Ovary (tissue), 9 donors: ENCODE data around the gene CNPY3. TPM values are rescaled to one million over a fixed set of nuclear protein-coding genes. Genes with fewer than 3 reads are reported as not detected.

ENCODE experiments used
- DNase-seq, 5 donors: peaks; one replicate each; pipeline ENCODE4 v3.0.0-alpha.2; 2019 to 2020
- H3K27ac ChIP-seq, 2 donors: fragments of 200-600 bp; one replicate each; pipeline versions ENCODE4 v1.5.1 to v1.8.0; 2019 to 2022
- H3K27me3 ChIP-seq: fragments of 200-600 bp; one replicate; pipeline ENCODE4 v1.8.0; 2022
- H3K36me3 ChIP-seq: fragments of 200-600 bp; sonication (generic); one replicate; pipeline ENCODE4 v1.5.1; 2019
- H3K4me1 ChIP-seq: one replicate; pipeline ENCODE4 v1.8.1; 2013; ENCODE audit warnings: mild to moderate bottlenecking, moderate library complexity; ENCODE audit not compliant: insufficient read depth
- H3K4me3 ChIP-seq: fragments of 200-600 bp; sonication (generic); one replicate; pipeline ENCODE4 v1.5.1; 2017
- H3K9me3 ChIP-seq, 2 donors: fragments of 200-600 bp in 1 of 2; sonication (generic) in 1 of 2; one replicate each; pipeline versions ENCODE4 v1.5.1 to v1.8.1; 2013 to 2019; ENCODE audit warnings: mild to moderate bottlenecking in 1 of 2, moderate library complexity in 1 of 2
- EP300 ChIP-seq: sonication (generic); formaldehyde crosslinking; IDR thresholded peaks from one replicate; pipeline ENCODE4 v1.6.1; 2017; ENCODE audit warnings: antibody characterized with exemption
- POLR2A ChIP-seq: fragments of 450-650 bp; IDR thresholded peaks from one replicate; pipeline ENCODE4 v1.6.1; 2017; ENCODE audit warnings: antibody characterized with exemption, mild to moderate bottlenecking, moderate library complexity
- WGBS, 3 donors: extraction: QIAGEN DNeasy Blood & Tissue Kit in 1 of 3; methylation state at CpG; one replicate each; pipeline versions ENCODE4 v1.1.5 to v1.1.7; 2013 to 2017; 5-methylcytosine and 5-hydroxymethylcytosine counted together
- intact Hi-C, 4 donors: fragments of 100-400 bp; cut with DNase I; formaldehyde crosslinking; loops; one replicate each; pipeline versions ENCODE4 v1.11.0 to v1.15.1; 2022 to 2023
- polyA plus RNA-seq, 2 donors: library from polyadenylated mRNA; stranded (reverse); fragments of 200-250 nt in 1 of 2; fragments of 350-450 nt in 1 of 2; fragmentation: Illumina TruSeq in 1 of 2; extraction: RNeasy Lipid Tissue Mini Kit (QIAGEN cat#74804) in 1 of 2; gene quantifications; one replicate each; pipeline ENCODE4 v1.2.3, GENCODE V29; 2013 to 2014
- total RNA-seq, 7 donors: library from RNA; depleted of rRNA in 2 of 7; stranded (reverse); fragments of >200 nt in 2 of 7; fragmentation: NEBNext Ultra II Directional in 3 of 7; extraction: Animal tissue kit (Norgen Biotek cat#: 25700) in 3 of 7; gene quantifications; one replicate each; pipeline versions ENCODE4 v1.1.0 to v1.2.4, GENCODE V29; 2016 to 2023
- TF ChIP-seq, protein P1 (sequence below), 3 donors: fragments of 450-650 bp in 2 of 3; fragments of 200-600 bp in 1 of 3; IDR thresholded peaks; one replicate each; pipeline versions ENCODE4 v1.5.1 to v1.8.0; 2016 to 2022; ENCODE audit warnings: antibody characterized with exemption in 3 of 3, mild to moderate bottlenecking in 1 of 3
- donor health status: DM: no; HTN: no; CAD: no; lungs with moderate emphysema.
- donor health status: DM: no; HTN: no; CAD: no.
- donor health status: Bipolar disorder and iron deficiency.
- donor health status: DM: yes; HTN: yes; CAD: no.
- donor health status: DM: no; HTN: no; CAD: no.
- donor health status: DM: yes; HTN: yes; CAD: no.

The CNPY3 gene
- total and polyA plus RNA-seq, 9 donors = 25.3 to 61.2 (median 41.3) TPM

- H3K27me3 ChIP-seq = no peaks in the 10 kb centered on the region
- no peak for DNase-seq
- no peaks in the 10 kb centered on the region for H3K9me3 ChIP-seq
- H3K4me3 ChIP-seq = no peak overlapping the region
- peaks cover 9% of the 10 kb centered on the region for H3K4me1 ChIP-seq
- 57 to 72% (median 64%) methylated on average over 3 of the region's 3 CpGs for WGBS, 3 donors
- intact Hi-C loops = no loop called here
- TF ChIP-seq POLR2A (no peak), EP300 (no peak)
- TF ChIP-seq, protein P1, sequence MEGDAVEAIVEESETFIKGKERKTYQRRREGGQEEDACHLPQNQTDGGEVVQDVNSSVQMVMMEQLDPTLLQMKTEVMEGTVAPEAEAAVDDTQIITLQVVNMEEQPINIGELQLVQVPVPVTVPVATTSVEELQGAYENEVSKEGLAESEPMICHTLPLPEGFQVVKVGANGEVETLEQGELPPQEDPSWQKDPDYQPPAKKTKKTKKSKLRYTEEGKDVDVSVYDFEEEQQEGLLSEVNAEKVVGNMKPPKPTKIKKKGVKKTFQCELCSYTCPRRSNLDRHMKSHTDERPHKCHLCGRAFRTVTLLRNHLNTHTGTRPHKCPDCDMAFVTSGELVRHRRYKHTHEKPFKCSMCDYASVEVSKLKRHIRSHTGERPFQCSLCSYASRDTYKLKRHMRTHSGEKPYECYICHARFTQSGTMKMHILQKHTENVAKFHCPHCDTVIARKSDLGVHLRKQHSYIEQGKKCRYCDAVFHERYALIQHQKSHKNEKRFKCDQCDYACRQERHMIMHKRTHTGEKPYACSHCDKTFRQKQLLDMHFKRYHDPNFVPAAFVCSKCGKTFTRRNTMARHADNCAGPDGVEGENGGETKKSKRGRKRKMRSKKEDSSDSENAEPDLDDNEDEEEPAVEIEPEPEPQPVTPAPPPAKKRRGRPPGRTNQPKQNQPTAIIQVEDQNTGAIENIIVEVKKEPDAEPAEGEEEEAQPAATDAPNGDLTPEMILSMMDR (IDR thresholded peaks at IDR 0.05) = no peak
- H3K36me3 ChIP-seq = no peaks in the 10 kb centered on the region
- no peak overlapping the region for H3K27ac ChIP-seq
These were observed 3.9 kb downstream of the CNPY3 start for GRCh38 chr6:42933205-42933604.

DNA sequence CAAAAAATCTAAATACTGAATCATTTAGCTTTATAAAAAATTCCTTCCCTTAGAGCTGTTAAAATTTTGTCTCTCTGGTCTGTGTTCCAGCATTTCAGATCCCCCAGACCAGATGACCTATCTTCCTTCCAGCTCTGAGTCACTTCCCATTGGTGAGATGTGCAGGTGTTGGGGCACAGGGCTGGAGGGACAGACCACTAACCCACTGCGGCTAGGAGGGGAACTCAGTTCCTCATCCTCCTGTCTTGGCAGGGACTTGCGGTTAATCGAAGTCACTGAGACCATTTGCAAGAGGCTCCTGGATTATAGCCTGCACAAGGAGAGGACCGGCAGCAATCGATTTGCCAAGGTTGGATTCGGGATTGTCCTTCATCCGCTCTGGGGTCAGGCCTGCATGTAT is 6.0 kb downstream of the CNPY3 start:
- no peaks in the 10 kb centered on the region for H3K9me3 ChIP-seq
- H3K27me3 ChIP-seq = no peaks in the 10 kb centered on the region
- intact Hi-C loops = no loop called here
- H3K4me3 ChIP-seq = no peak overlapping the region
- DNase-seq = no peak
- no peak overlapping the region for H3K27ac ChIP-seq
- H3K4me1 ChIP-seq = peaks cover 7% of the 10 kb centered on the region
- 90 to 94% (median 91%) methylated on average over 7 of the region's 7 CpGs for WGBS, 3 donors
- H3K36me3 ChIP-seq = no peaks in the 10 kb centered on the region
- no peak for TF ChIP-seq EP300
- TF ChIP-seq POLR2A = no peak
- TF ChIP-seq, protein P1 (IDR thresholded peaks at IDR 0.05) = no peak

DNA sequence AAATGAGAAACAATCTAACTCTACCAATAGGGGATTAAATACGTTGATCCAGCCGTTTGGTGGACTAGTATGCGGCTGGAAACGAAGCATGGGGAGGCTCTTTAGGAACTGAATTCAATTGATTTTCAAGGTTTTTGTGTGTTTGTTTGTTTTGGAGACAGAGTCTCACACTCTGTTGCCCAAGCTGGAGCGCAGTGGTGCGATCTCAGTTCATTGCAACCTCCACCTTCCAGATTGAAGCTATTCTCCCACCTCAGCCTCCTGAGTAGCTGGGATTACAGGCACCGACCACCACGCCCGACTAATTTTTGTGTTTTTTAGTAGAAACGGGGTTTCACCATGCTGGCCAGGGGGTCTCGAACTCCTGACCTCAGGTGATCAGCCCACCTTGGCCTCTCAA is 7.1 kb downstream of the CNPY3 start:
- 90 to 94% (median 91%) methylated on average over 11 of the region's 11 CpGs for WGBS, 3 donors
- H3K9me3 ChIP-seq = no peaks in the 10 kb centered on the region
- TF ChIP-seq EP300 (no peak), POLR2A (no peak)
- TF ChIP-seq, protein P1 (IDR thresholded peaks at IDR 0.05) = no peak
- no peak overlapping the region for H3K4me3 ChIP-seq
- H3K36me3 ChIP-seq = no peaks in the 10 kb centered on the region
- H3K4me1 ChIP-seq = no peaks in the 10 kb centered on the region
- no peak overlapping the region for H3K27ac ChIP-seq
- intact Hi-C loops = no loop called here
- H3K27me3 ChIP-seq = no peaks in the 10 kb centered on the region
- no peak for DNase-seq

DNA sequence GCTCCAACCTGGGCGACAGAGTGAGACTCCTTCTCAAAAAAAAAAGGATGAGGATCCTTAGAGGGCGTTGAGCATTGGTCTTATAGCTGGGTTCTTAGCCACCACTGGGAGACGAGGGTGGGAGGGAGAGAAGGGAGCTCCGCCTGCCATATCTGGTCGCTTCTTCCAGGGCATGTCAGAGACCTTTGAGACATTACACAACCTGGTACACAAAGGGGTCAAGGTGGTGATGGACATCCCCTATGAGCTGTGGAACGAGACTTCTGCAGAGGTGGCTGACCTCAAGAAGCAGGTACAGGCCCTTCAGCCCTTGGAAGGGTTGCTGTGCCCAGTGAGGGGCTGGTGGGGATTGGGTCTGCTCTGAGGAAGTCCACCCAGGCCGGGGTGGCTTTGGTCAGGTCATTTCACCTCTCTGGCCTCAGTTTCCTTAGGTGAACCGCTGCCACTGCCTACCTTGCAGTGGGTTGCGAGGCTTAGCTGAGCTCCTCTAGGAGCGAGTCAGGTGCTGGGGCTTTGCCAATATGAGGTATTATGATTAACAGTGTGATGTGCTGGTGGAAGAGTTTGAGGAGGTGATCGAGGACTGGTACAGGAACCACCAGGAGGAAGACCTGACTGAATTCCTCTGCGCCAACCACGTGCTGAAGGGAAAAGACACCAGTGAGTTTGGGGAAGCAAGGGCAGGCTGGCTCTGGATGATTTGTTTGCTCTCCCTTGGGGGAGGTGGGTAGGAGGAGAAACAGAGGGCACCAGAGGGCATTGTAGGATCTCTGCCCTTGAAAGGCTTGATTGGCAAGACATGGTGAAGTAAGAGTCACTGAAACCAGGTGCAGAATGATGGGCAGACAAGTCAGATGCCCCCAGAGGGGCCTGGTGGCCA is 8.5 kb downstream of the CNPY3 start:
- H3K27me3 ChIP-seq = no peaks in the 10 kb centered on the region
- H3K4me3 ChIP-seq = no peak overlapping the region
- H3K36me3 ChIP-seq = no peaks in the 10 kb centered on the region
- no peaks in the 10 kb centered on the region for H3K4me1 ChIP-seq
- TF ChIP-seq POLR2A = no peak
- no peak for TF ChIP-seq EP300
- TF ChIP-seq, protein P1 (IDR thresholded peaks at IDR 0.05) = no peak
- no peak for DNase-seq
- WGBS, 3 donors = 89 to 92% (median 90%) methylated on average over 13 of the region's 13 CpGs
- no peaks in the 10 kb centered on the region for H3K9me3 ChIP-seq
- intact Hi-C loops = no loop called here
- H3K27ac ChIP-seq = no peak overlapping the region
